Measurements from ENCODE around the gene SNX33. TPM values are rescaled to one million over a fixed set of nuclear protein-coding genes. Genes with fewer than 3 reads are reported as not detected.

The SNX33 gene
- total RNA-seq, 2 donors from 2014 or later = 19.8 to 21.8 TPM

- Histone ChIP-seq H3K4me3 (peak overlapping the region; percentile 61 to 74), H3K4me1 (peaks cover 60% of the 10 kb centered on the region), H3K27ac (peak overlapping the region; percentile 96 to 99 (median 98)), H3K9me3 (no peaks in the 10 kb centered on the region), H3K36me3 (replicated peaks in 1 of 2; ENCODE audit: insufficient read depth in 1 of 2, low read depth in 2 of 2) (no peaks in the 10 kb centered on the region), H3K27me3 (no peaks in the 10 kb centered on the region)
- 3 to 11% methylated on average over 19 to 32 of the region's 34 CpGs for WGBS, 2 donors
- intact Hi-C loops (cut with DNase I) = no loop called here
- TF ChIP-seq, protein P1, sequence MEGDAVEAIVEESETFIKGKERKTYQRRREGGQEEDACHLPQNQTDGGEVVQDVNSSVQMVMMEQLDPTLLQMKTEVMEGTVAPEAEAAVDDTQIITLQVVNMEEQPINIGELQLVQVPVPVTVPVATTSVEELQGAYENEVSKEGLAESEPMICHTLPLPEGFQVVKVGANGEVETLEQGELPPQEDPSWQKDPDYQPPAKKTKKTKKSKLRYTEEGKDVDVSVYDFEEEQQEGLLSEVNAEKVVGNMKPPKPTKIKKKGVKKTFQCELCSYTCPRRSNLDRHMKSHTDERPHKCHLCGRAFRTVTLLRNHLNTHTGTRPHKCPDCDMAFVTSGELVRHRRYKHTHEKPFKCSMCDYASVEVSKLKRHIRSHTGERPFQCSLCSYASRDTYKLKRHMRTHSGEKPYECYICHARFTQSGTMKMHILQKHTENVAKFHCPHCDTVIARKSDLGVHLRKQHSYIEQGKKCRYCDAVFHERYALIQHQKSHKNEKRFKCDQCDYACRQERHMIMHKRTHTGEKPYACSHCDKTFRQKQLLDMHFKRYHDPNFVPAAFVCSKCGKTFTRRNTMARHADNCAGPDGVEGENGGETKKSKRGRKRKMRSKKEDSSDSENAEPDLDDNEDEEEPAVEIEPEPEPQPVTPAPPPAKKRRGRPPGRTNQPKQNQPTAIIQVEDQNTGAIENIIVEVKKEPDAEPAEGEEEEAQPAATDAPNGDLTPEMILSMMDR (IDR thresholded peaks at IDR 0.05) = no peak
- TF ChIP-seq POLR2A (IDR thresholded peaks at IDR 0.05) = no peak
- DNase-seq = peak; percentile 54 to 61 (median 57)
- ATAC-seq = peak; percentile 18
Observed at GRCh38 chr15:75648156-75649000, 666 bp downstream of the SNX33 start.

- H3K27ac ChIP-seq = peak overlapping the region; percentile 96 to 99 (median 98)
- peak in 1 of 4 donors; percentile 15 for DNase-seq
- no peaks in the 10 kb centered on the region for H3K27me3 ChIP-seq
- H3K36me3 ChIP-seq (replicated peaks in 1 of 2; ENCODE audit: insufficient read depth in 1 of 2, low read depth in 2 of 2) = no peaks in the 10 kb centered on the region
- ATAC-seq = no peak
- peaks cover 67% of the 10 kb centered on the region for H3K4me1 ChIP-seq
- no peaks in the 10 kb centered on the region for H3K9me3 ChIP-seq
- H3K4me3 ChIP-seq = peak overlapping the region in 1 of 2 donors; percentile 74
- no peak for TF ChIP-seq POLR2A (IDR thresholded peaks at IDR 0.05)
- TF ChIP-seq, protein P1 (IDR thresholded peaks at IDR 0.05) = no peak
- intact Hi-C loops (cut with DNase I) = no loop called here
- WGBS, 2 donors = 44 to 51% methylated on average over 8 to 19 of the region's 19 CpGs
Observed at GRCh38 chr15:75649045-75649761, 1.5 kb downstream of the SNX33 start.

GRCh38 chr15:75649848-75650247, 2.1 kb downstream of the SNX33 start:
- WGBS, 2 donors = 69 to 76% methylated on average over 10 to 18 of the region's 18 CpGs
- Histone ChIP-seq H3K27ac (peak overlapping the region; percentile 47 to 97 (median 72)), H3K9me3 (no peaks in the 10 kb centered on the region), H3K27me3 (no peaks in the 10 kb centered on the region), H3K36me3 (replicated peaks in 1 of 2; ENCODE audit: insufficient read depth in 1 of 2, low read depth in 2 of 2) (no peaks in the 10 kb centered on the region), H3K4me3 (no peak overlapping the region), H3K4me1 (peaks cover 74% of the 10 kb centered on the region)
- intact Hi-C loops (cut with DNase I) = no loop called here
- TF ChIP-seq, protein P1 (IDR thresholded peaks at IDR 0.05) = no peak
- no peak for TF ChIP-seq POLR2A (IDR thresholded peaks at IDR 0.05)
- DNase-seq (peak in 1 of 4 donors; percentile 15), ATAC-seq (no peak)

DNA sequence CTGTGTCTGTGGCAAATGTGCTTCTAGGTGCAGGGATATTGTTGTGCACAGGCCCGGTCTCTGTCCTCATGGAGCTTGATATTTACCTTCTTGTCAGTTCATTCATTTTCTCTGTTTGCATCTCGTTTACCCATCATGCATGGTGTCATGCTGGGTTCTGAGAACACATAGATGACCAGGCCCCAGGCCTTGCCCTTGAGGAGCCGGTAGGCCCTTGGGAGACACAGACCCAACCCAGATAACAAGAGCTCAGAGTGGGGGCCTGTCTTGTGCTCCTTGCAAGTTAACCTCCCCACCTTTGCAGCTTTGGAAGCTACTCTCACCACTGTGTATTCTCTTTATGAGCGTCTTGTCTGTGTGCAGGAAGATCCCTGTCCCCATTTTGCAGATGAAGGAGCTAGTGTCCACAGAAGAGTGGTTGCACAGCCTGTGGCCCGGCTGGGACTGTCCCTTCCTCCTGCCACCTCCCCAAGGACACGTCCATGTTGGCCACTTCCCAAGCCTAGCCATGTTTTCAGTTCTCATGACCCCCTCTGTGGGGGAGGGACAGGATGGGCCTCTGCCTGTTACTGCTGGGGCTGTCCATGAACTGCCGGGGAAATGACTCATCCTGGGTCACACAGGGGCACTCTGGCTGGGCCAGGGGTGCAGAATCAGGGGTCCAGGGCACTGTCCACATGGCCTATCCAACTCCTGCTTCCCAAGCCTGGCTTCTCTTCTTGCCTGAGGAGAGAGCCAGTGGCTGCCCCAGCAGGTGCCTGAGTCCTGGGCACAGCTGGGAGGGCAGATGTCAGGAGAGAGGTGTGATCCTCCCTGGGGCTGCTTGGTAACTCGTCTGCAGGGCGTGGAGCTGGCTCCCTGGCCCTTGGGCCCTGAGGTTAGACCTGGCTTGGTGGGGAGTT, 3.4 kb downstream of the SNX33 start:
- TF ChIP-seq, protein P1 (IDR thresholded peaks at IDR 0.05) = no peak
- peak; percentile 29 to 44 (median 30) for TF ChIP-seq POLR2A (IDR thresholded peaks at IDR 0.05)
- whole genome bisulfite sequencing, 2 donors = 19 to 24% methylated on average over 3 to 9 of the region's 9 CpGs
- Histone ChIP-seq H3K4me1 (peaks cover 80% of the 10 kb centered on the region), H3K4me3 (peak overlapping the region; percentile 1 to 14), H3K9me3 (no peaks in the 10 kb centered on the region), H3K36me3 (replicated peaks in 1 of 2; ENCODE audit: insufficient read depth in 1 of 2, low read depth in 2 of 2) (no peaks in the 10 kb centered on the region), H3K27me3 (no peaks in the 10 kb centered on the region), H3K27ac (peak overlapping the region; percentile 54 to 76 (median 62))
- DNase-seq (peak; percentile 85 to 92 (median 90)), ATAC-seq (peak; percentile 45)
- intact Hi-C loops (cut with DNase I) = no loop called here

Measured in body of pancreas (tissue), 4 donors.